Tibial nerve (tissue), 4 donors: Measurements from ENCODE around the gene GRID1. TPM values are rescaled to one million over a fixed set of nuclear protein-coding genes. Genes with fewer than 3 reads are reported as not detected.

Experiments
- DNase-seq, 2 donors: peaks; one replicate each; pipeline ENCODE4 v3.0.0-alpha.2; 2019; ENCODE audit warnings: low spot score in 2 of 2
- H3K27ac ChIP-seq, 4 donors: fragments of 200-600 bp; sonication (generic) in 3 of 4; one replicate each; pipeline ENCODE4 v1.5.1; 2017 to 2019; ENCODE audit warnings: mild to moderate bottlenecking in 1 of 4
- H3K27me3 ChIP-seq, 2 donors: fragments of 200-600 bp; sonication (generic) in 1 of 2; one replicate each; pipeline versions ENCODE4 v1.5.1 to v1.6.0; 2017 to 2019
- H3K36me3 ChIP-seq, 3 donors: fragments of 200-600 bp; sonication (generic); one replicate each; pipeline ENCODE4 v1.5.1; 2018 to 2019
- H3K4me1 ChIP-seq, 4 donors: fragments of 200-600 bp; sonication (generic) in 3 of 4; one replicate each; pipeline ENCODE4 v1.5.1; 2017 to 2019
- H3K4me3 ChIP-seq, 4 donors: fragments of 200-600 bp; sonication (generic) in 3 of 4; one replicate each; pipeline ENCODE4 v1.5.1; 2017 to 2019; ENCODE audit warnings: mild to moderate bottlenecking in 1 of 4, moderate library complexity in 1 of 4
- H3K9me3 ChIP-seq, 4 donors: fragments of 200-600 bp; sonication (generic) in 3 of 4; one replicate each; pipeline ENCODE4 v1.5.1; 2017 to 2019
- EP300 ChIP-seq, 2 donors: sonication (generic); formaldehyde crosslinking; IDR thresholded peaks; one replicate each; pipeline ENCODE4 v1.6.1; 2017; ENCODE audit warnings: antibody characterized with exemption in 2 of 2, mild to moderate bottlenecking in 1 of 2
- POLR2A ChIP-seq, 2 donors: fragments of 450-650 bp; IDR thresholded peaks; one replicate each; pipeline ENCODE4 v1.6.1; 2017; ENCODE audit warnings: antibody characterized with exemption in 2 of 2, mild to moderate bottlenecking in 2 of 2, moderate library complexity in 2 of 2
- WGBS, 2 donors: methylation state at CpG; one replicate each; pipeline ENCODE4 v1.1.5; 2018; 5-methylcytosine and 5-hydroxymethylcytosine counted together
- total RNA-seq, 4 donors: library from RNA; depleted of rRNA; stranded (reverse); fragments of >200 nt; gene quantifications; one replicate each; pipeline ENCODE4 v1.1.0, GENCODE V29; 2016
- TF ChIP-seq, protein P1 (sequence below), 5 experiments: fragments of 200-600 bp in 3 of 5; fragments of 450-650 bp in 2 of 5; sonication (generic) in 3 of 5; IDR thresholded peaks; one replicate each; pipeline ENCODE4 v1.5.1; 2016 to 2019; ENCODE audit warnings: antibody characterized with exemption in 5 of 5, mild to moderate bottlenecking in 3 of 5, moderate library complexity in 2 of 5

Gene GRID1
- total RNA-seq, 4 donors from 2014 or later, result 7.7 to 16.3 (median 10.5) TPM

- H3K4me3 ChIP-seq, result no peak overlapping the region
- no peaks in the 10 kb centered on the region for H3K9me3 ChIP-seq
- no peaks in the 10 kb centered on the region for H3K36me3 ChIP-seq
- 68 to 77% methylated on average over 2 of the region's 2 CpGs for WGBS, 2 donors
- no peak for DNase-seq
- no peaks in the 10 kb centered on the region for H3K4me1 ChIP-seq
- no peaks in the 10 kb centered on the region for H3K27me3 ChIP-seq
- H3K27ac ChIP-seq, result no peak overlapping the region
- no peak for TF ChIP-seq POLR2A (IDR thresholded peaks at IDR 0.05)
- no peak for TF ChIP-seq EP300 (IDR thresholded peaks at IDR 0.05)
- TF ChIP-seq, protein P1, sequence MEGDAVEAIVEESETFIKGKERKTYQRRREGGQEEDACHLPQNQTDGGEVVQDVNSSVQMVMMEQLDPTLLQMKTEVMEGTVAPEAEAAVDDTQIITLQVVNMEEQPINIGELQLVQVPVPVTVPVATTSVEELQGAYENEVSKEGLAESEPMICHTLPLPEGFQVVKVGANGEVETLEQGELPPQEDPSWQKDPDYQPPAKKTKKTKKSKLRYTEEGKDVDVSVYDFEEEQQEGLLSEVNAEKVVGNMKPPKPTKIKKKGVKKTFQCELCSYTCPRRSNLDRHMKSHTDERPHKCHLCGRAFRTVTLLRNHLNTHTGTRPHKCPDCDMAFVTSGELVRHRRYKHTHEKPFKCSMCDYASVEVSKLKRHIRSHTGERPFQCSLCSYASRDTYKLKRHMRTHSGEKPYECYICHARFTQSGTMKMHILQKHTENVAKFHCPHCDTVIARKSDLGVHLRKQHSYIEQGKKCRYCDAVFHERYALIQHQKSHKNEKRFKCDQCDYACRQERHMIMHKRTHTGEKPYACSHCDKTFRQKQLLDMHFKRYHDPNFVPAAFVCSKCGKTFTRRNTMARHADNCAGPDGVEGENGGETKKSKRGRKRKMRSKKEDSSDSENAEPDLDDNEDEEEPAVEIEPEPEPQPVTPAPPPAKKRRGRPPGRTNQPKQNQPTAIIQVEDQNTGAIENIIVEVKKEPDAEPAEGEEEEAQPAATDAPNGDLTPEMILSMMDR (IDR thresholded peaks at IDR 0.05), result no peak
These were observed 353.0 kb downstream of the GRID1 start for GRCh38 chr10:86013568-86013967.

- no peak for DNase-seq
- Histone ChIP-seq H3K4me1 (no peaks in the 10 kb centered on the region), H3K36me3 (no peaks in the 10 kb centered on the region), H3K9me3 (no peaks in the 10 kb centered on the region), H3K4me3 (no peak overlapping the region), H3K27ac (no peak overlapping the region), H3K27me3 (no peaks in the 10 kb centered on the region)
- TF ChIP-seq, protein P1 (IDR thresholded peaks at IDR 0.05), result no peak
- WGBS, 2 donors, result 81% methylated on average over 6 of the region's 6 CpGs
These were observed 359.4 kb downstream of the GRID1 start for GRCh38 chr10:86007171-86007570.

DNA sequence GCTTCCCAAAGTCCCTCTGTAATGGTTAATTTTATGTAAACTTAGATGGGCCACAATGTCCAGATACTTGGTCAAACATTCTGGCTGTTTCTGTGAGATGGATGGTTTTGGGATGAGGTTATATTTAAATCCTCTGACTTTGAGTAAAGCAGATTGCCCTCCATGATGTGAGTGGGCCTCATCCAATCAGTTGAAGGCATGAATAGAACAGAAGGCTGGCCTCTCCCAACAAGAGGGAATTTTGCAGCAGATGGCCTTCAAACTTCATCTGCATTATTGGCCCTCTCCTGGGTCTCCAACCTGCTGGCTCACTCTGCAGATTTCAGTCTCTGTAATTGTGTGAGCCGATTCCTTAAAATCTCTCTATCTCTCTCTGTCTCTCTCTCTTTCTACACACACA, 362.3 kb downstream of the GRID1 start:
- DNase-seq, result no peak
- no peak overlapping the region for H3K4me3 ChIP-seq
- TF ChIP-seq, protein P1 (IDR thresholded peaks at IDR 0.05), result no peak
- TF ChIP-seq EP300 (IDR thresholded peaks at IDR 0.05), result no peak
- no peaks in the 10 kb centered on the region for H3K9me3 ChIP-seq
- no peak overlapping the region for H3K27ac ChIP-seq
- no peaks in the 10 kb centered on the region for H3K4me1 ChIP-seq
- H3K27me3 ChIP-seq, result no peaks in the 10 kb centered on the region
- H3K36me3 ChIP-seq, result no peaks in the 10 kb centered on the region
- WGBS, 2 donors, result 88 to 90% methylated on average over 1 of the region's 1 CpG

DNA sequence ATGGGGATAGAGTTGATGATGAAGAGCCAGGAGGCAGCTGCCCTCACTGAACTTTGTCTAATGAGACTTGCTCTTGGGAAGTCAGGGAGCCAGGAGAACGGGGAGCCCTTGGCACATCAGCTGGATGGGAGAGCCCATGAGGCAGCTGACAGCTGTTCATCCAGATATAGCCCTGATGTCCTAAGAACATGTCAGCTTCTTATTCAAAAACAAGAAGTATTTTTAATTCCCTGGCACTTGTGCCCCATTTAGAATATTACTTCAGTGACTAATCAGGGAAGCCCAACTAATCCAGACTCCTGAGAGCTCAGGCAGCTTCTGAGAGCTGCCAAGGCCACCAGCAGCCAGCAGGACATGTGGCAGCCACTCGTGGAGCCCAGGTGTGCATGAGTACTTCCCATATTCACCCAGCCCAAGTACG, 363.4 kb downstream of the GRID1 start:
- H3K4me1 ChIP-seq, result no peaks in the 10 kb centered on the region
- H3K27ac ChIP-seq, result no peak overlapping the region
- 72 to 79% methylated on average over 3 of the region's 3 CpGs for WGBS, 2 donors
- H3K27me3 ChIP-seq, result no peaks in the 10 kb centered on the region
- H3K9me3 ChIP-seq, result peaks cover 0 to 6% (median under 1%) of the 10 kb centered on the region in 4 donors
- TF ChIP-seq POLR2A (IDR thresholded peaks at IDR 0.05) (no peak), EP300 (IDR thresholded peaks at IDR 0.05) (no peak)
- TF ChIP-seq, protein P1 (IDR thresholded peaks at IDR 0.05), result no peak
- DNase-seq, result no peak
- no peaks in the 10 kb centered on the region for H3K36me3 ChIP-seq
- no peak overlapping the region for H3K4me3 ChIP-seq

DNA sequence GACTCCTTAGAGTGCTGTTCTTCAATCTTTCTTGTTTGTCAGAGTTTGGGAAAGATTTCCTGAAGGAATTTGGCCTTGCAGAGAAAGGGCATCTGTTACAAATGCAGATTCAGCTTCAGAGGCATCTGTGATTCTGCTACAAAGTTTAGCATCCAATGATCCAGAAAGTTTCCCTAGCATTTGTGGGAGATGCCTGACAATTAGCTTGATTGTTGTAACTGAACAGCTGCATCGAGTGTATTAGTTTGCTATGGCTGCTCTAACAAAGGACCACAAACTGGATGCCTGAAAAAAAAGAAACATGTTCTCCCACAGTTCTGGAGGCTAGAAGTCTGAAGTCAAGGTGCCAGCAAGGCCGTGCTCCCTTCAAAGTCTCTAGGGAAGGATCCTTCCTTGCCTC, 365.1 kb downstream of the GRID1 start:
- TF ChIP-seq EP300 (IDR thresholded peaks at IDR 0.05) (no peak), POLR2A (IDR thresholded peaks at IDR 0.05) (no peak)
- TF ChIP-seq, protein P1 (IDR thresholded peaks at IDR 0.05), result no peak
- no peaks in the 10 kb centered on the region for H3K36me3 ChIP-seq
- WGBS, 2 donors, result 57 to 65% methylated on average over 2 of the region's 2 CpGs
- no peak for DNase-seq
- peaks cover 0 to 20% (median 6%) of the 10 kb centered on the region in 4 donors for H3K9me3 ChIP-seq
- H3K27ac ChIP-seq, result no peak overlapping the region
- no peaks in the 10 kb centered on the region for H3K4me1 ChIP-seq
- H3K4me3 ChIP-seq, result no peak overlapping the region
- no peaks in the 10 kb centered on the region for H3K27me3 ChIP-seq
